ENCODE results near the gene RNF149. TPM values are rescaled to one million over a fixed set of nuclear protein-coding genes. Genes with fewer than 3 reads are reported as not detected.

The RNF149 gene
- total RNA-seq, 1 donor from 2014 or later: 89.4 TPM

DNA sequence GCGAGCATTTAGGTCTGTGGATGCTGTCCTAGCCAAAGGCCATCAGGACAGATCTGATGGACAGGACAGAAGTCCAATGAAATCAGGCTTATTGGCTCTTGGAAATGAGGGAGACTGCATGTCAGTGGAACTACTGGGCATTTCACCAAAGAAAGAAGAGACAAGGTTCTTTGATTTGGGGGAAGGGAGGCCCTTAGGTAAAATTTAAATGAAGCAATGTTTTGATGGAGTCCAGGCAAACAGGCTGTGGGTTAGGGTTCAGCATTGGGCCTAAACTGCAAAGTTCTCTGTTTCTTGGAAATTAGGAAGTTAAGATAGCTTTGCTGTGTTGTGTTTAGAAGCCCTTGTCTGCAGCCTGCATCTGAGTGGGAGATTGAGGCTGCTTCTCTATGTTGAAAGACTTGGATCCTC is 31.6 kb upstream of the RNF149 start:
- Histone ChIP-seq H3K9me3 (no peaks in the 10 kb centered on the region), H3K36me3 (no peaks in the 10 kb centered on the region), H3K27ac (no peak overlapping the region), H3K4me1 (no peaks in the 10 kb centered on the region), H3K27me3 (no peaks in the 10 kb centered on the region), H3K4me3 (no peak overlapping the region)
- DNase-seq (ENCODE audit: extremely low spot score in 2 of 2): no peak
- TF ChIP-seq, protein P1, sequence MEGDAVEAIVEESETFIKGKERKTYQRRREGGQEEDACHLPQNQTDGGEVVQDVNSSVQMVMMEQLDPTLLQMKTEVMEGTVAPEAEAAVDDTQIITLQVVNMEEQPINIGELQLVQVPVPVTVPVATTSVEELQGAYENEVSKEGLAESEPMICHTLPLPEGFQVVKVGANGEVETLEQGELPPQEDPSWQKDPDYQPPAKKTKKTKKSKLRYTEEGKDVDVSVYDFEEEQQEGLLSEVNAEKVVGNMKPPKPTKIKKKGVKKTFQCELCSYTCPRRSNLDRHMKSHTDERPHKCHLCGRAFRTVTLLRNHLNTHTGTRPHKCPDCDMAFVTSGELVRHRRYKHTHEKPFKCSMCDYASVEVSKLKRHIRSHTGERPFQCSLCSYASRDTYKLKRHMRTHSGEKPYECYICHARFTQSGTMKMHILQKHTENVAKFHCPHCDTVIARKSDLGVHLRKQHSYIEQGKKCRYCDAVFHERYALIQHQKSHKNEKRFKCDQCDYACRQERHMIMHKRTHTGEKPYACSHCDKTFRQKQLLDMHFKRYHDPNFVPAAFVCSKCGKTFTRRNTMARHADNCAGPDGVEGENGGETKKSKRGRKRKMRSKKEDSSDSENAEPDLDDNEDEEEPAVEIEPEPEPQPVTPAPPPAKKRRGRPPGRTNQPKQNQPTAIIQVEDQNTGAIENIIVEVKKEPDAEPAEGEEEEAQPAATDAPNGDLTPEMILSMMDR (IDR thresholded peaks at IDR 0.05): no peak
- TF ChIP-seq POLR2A (IDR thresholded peaks at IDR 0.05) (no peak), POLR2AphosphoS5 (IDR thresholded peaks at IDR 0.05; ENCODE audit: insufficient read depth in 1 of 2, low read depth in 1 of 2) (no peak)
- intact Hi-C loops (cut with DNase I): no loop called here

DNA sequence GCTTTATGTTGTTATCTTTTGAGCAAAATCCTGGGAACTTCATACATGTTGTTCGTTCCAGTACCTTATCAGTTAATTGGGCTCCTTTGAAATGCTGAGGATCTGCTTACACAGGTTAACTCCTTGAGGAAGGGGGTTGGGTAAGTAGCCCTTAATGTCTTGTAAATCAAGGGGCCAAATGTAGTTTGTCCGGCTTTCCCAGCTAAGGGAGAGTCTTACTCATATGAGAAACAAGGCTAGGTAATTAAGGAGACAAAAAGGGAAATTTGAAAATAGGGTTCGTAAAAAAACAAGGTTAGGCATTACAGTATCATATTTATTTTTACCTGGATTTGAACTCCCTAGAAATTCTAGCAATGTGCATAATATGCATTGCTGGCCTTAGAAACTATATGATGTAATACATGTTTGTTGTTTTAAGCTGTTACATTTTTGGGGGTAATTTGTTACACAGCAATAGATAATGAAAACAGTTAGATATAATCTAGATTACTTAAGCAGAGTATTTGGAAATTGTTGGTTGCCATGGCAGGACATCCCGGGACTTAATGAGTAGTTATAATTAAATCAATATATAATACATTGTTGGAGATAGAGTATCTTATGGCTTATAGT is 30.9 kb upstream of the RNF149 start:
- Histone ChIP-seq H3K9me3 (no peaks in the 10 kb centered on the region), H3K4me3 (no peak overlapping the region), H3K36me3 (no peaks in the 10 kb centered on the region), H3K4me1 (no peaks in the 10 kb centered on the region), H3K27me3 (no peaks in the 10 kb centered on the region), H3K27ac (no peak overlapping the region)
- intact Hi-C loops (cut with DNase I): no loop called here
- no peak for DNase-seq (ENCODE audit: extremely low spot score in 2 of 2)
- TF ChIP-seq, protein P1 (IDR thresholded peaks at IDR 0.05): no peak
- no peak for TF ChIP-seq POLR2A (IDR thresholded peaks at IDR 0.05)
- no peak for TF ChIP-seq POLR2AphosphoS5 (IDR thresholded peaks at IDR 0.05; ENCODE audit: insufficient read depth in 1 of 2, low read depth in 1 of 2)

DNA sequence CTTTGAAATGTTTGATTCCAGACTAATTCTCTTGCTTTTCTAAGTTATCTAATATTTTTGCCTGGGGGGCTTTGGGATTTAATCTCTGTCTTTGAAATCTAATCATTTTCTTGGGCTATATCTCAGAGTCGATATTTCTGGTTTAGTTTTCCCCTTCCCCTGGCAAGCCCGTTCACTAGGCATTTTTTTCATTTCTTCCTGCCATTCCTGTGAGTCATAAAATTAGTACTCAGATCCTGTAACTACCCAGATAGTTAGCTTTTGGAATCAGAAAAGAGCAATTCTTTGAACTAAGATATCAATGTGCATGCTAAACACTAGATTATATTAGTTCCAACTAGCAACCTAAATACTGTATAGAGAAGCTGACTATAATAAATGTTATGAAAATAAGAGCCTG is 29.4 kb upstream of the RNF149 start:
- Histone ChIP-seq H3K4me3 (no peak overlapping the region), H3K27me3 (no peaks in the 10 kb centered on the region), H3K9me3 (no peaks in the 10 kb centered on the region), H3K36me3 (no peaks in the 10 kb centered on the region), H3K27ac (no peak overlapping the region), H3K4me1 (no peaks in the 10 kb centered on the region)
- intact Hi-C loops (cut with DNase I): no loop called here
- DNase-seq (ENCODE audit: extremely low spot score in 2 of 2): no peak
- TF ChIP-seq POLR2A (IDR thresholded peaks at IDR 0.05) (no peak), POLR2AphosphoS5 (IDR thresholded peaks at IDR 0.05; ENCODE audit: insufficient read depth in 1 of 2, low read depth in 1 of 2) (no peak)
- TF ChIP-seq, protein P1 (IDR thresholded peaks at IDR 0.05): no peak

DNA sequence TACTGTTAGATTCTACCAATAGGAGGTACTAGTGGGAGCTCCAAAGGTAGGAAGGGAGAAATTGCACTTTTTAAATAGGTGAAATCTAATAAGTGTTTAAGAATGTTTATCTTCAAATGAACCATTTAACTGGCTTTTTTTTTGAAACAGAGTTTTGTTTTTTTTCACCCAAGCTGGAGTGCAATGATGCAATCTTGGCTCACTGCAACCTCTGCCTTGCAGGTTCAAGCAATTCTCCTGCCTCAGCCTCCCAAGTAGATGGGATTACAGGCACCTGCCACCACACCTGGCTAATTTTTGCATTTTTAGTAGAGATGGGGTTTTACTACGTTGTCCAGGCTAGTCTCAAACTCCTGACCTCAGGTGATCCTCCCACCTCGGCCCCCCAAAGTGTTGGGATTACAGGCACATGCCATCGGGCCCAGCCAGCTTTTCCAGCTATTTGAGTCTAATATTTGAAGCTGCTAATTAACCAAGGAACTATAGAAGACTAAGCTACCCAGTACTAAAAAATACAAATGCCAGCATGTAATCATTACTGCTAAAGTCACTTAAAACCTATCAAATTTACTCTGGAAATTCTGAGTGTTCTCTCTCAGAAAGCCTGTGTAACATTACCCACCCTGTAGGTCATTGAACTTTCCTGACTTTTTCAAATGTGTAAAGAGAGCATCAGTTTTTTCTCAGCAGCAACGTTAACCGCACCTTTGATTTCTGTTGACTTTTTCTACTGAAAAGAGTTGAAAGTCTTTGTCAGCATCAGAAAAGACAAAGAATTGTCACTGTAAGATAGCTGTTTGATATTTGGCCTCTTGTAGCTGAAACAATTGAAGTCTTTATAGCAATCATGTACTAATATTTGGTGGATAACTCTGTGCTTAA is 24.6 kb upstream of the RNF149 start:
- H3K27me3 ChIP-seq: no peaks in the 10 kb centered on the region
- intact Hi-C loops (cut with DNase I): no loop called here
- DNase-seq (ENCODE audit: extremely low spot score in 2 of 2): no peak
- no peaks in the 10 kb centered on the region for H3K9me3 ChIP-seq
- H3K27ac ChIP-seq: no peak overlapping the region
- H3K4me3 ChIP-seq: no peak overlapping the region
- TF ChIP-seq POLR2AphosphoS5 (IDR thresholded peaks at IDR 0.05; ENCODE audit: insufficient read depth in 1 of 2, low read depth in 1 of 2): no peak
- TF ChIP-seq, protein P1 (IDR thresholded peaks at IDR 0.05): no peak
- TF ChIP-seq POLR2A (IDR thresholded peaks at IDR 0.05): no peak
- peaks cover 23% of the 10 kb centered on the region for H3K4me1 ChIP-seq
- no peaks in the 10 kb centered on the region for H3K36me3 ChIP-seq

DNA sequence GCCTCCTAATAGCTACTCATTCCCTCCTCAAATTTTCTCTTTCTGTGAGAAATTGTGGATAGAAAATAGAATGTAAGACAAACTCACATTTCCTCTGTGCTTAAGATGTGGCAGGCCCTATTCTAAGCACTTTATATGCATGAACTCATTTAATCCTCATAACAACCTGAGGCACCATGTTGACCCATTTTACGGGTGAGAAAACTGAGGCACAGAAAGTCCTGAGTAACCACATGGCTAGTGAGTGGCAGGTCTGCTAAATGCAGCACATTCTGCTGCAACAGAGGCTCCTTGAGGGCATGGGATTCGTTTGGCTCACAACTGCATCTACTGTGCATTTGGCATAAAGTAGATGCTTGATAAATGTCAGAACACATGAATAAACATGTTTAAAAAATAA is 22.7 kb upstream of the RNF149 start:
- no peaks in the 10 kb centered on the region for H3K27me3 ChIP-seq
- H3K36me3 ChIP-seq: no peaks in the 10 kb centered on the region
- H3K4me3 ChIP-seq: no peak overlapping the region
- no peak for DNase-seq (ENCODE audit: extremely low spot score in 2 of 2)
- no peaks in the 10 kb centered on the region for H3K9me3 ChIP-seq
- no peak overlapping the region for H3K27ac ChIP-seq
- intact Hi-C loops (cut with DNase I): no loop called here
- no peak for TF ChIP-seq POLR2AphosphoS5 (IDR thresholded peaks at IDR 0.05; ENCODE audit: insufficient read depth in 1 of 2, low read depth in 1 of 2)
- TF ChIP-seq, protein P1 (IDR thresholded peaks at IDR 0.05): no peak
- no peak for TF ChIP-seq POLR2A (IDR thresholded peaks at IDR 0.05)
- peaks cover 23% of the 10 kb centered on the region for H3K4me1 ChIP-seq

All from vagina (tissue), 2 donors.